GM12891 (cell line): ENCODE measurements around the gene U2AF1L4.

Experiments
- POLR2A ChIP-seq: IDR thresholded peaks from 2 replicates; pipeline ENCODE4 v1.6.1; 2011; ENCODE audit warnings: low read depth, low read length, control low read depth
- POLR2AphosphoS5 ChIP-seq: IDR thresholded peaks from 2 replicates; pipeline ENCODE4 v1.6.1; 2011; ENCODE audit warnings: low read depth, low read length, control low read depth

- TF ChIP-seq POLR2AphosphoS5, result no peak
- no peak for TF ChIP-seq POLR2A
Measured at GRCh38 chr19:35727956-35728706, 17.1 kb downstream of the U2AF1L4 start.
